Pulmonary artery endothelial cell (primary cell): Measurements from ENCODE around the gene LRRN2. TPM values are rescaled to one million over a fixed set of nuclear protein-coding genes. Genes with fewer than 3 reads are reported as not detected.

Experiments used
- DNase-seq: peaks from one replicate; pipeline ENCODE4 v3.0.0-alpha.2; 2011; ENCODE audit warnings: low read depth, low spot score
- total RNA-seq: library from RNA; depleted of rRNA; stranded (reverse); fragments of >200 nt; gene quantifications from 2 replicates; pipeline ENCODE4 v1.2.3, GENCODE V29; 2014

Gene LRRN2
- total RNA-seq, 1 donor from 2014 or later, result not detected

- DNase-seq, result no peak
These were observed 82.5 kb downstream of the LRRN2 start for GRCh38 chr1:204602871-204603542.

- DNase-seq, result no peak
These were observed 83.4 kb downstream of the LRRN2 start for GRCh38 chr1:204602111-204602579.

- DNase-seq, result no peak
These were observed 84.6 kb downstream of the LRRN2 start for GRCh38 chr1:204600968-204601367.

DNA sequence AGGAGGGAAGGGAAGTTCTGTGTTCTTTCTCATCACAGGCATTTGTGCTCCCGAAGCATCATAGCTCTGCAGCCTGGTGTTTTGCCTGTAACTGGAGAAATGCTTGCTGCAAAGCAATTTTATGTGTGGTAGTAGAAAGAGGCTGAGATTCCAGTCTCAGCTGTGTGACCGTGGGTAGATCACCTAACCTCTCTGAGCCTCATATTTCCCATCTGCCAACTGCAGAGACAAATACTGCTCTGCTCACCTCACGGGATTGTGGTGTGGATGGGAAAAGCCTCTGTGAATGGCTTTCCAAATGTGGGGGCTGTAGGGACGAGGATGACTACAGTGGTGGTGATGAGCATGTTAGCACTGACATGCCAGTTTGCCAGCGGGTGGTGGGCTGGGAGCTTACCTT, 85.3 kb downstream of the LRRN2 start:
- no peak for DNase-seq

GRCh38 chr1:204599596-204599995, 85.9 kb downstream of the LRRN2 start:
- no peak for DNase-seq

- DNase-seq, result no peak
These were observed 86.4 kb downstream of the LRRN2 start for GRCh38 chr1:204599098-204599497.

GRCh38 chr1:204598319-204598969, 87.1 kb downstream of the LRRN2 start:
- no peak for DNase-seq

DNA sequence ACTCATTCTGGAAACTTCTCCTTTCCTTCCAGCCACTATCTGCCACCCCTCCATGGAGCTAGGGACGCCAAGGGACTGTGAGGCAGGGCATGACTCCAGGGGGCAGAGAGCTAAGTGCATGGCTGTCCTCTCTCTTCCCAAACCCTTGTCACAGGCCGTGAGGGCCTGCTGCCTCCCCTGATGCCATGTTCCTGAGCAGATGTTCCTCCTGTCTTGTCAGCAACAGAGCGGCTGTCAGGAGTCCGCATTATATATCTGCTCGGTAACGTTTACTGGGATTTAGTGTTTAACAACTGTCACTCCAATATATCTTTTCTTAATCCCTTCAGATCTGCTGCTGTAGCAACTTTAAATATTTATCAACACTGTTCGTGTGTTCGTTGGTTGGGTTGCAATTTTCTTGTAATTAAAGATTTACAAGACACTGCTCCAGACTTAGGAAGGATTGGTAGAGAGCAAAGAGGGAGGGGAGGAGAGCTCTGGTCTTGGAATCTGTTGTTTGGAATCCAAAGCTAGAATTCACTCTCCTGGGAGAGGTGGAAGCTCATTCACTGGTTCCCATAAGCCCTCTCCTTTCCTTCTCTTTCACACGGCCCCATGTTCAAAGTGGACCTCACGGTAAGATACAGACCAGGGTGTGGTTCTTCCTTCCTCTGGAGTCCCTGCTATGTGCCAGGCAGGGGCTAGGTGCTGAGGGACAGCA, 93.1 kb downstream of the LRRN2 start:
- no peak for DNase-seq

GRCh38 chr1:204591473-204592090, 94.0 kb downstream of the LRRN2 start:
- no peak for DNase-seq

DNA sequence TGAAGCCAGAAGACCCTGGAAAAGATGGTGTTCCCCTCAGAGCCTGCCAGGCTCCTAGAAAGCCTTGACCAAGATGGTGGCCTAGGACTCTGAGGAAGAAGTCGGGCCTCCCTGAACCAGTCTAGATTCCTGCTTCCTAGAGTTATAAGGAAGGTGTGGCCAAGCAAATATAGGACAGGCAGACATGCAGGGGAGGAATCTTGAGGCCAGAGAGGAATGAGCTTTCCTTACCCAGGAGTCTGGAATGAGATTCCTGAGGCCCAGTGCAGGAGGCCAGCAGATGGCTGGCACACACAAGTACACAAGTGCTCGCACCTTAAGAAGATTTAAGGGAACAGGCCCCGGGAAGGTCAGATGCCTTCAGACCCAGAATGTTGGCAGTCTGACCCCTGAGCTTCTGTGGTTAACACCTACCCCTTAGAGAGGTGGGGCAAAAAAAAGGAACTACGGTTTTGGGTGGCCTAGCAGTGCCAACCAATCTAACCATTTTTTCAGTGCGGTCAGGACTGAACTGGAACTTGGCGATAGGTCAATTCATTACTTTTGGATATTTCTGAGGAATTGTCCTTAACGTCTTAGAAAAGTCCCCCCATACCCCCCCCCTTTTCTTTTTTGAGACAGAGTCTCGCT, 96.0 kb downstream of the LRRN2 start:
- DNase-seq, result no peak

DNA sequence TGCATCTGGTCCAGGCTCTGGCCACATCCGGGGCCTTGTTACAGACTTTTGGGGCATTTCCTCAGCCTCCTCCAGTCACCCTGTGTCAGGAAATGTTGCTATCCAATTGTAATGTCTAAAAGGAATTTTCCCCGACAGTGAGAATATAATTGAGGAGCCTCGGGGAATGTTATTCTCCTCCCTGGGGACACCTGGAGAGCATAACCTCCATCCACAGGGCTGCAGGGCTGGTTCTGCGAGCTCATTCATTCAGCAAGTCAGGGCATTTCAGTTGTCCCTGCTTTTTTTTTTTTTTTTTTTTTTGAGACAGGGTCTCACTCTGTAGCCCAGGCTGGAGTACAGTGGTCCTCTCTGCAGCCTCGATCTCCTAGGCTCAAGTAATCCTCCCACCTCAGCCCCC, 96.7 kb downstream of the LRRN2 start:
- DNase-seq, result no peak

DNA sequence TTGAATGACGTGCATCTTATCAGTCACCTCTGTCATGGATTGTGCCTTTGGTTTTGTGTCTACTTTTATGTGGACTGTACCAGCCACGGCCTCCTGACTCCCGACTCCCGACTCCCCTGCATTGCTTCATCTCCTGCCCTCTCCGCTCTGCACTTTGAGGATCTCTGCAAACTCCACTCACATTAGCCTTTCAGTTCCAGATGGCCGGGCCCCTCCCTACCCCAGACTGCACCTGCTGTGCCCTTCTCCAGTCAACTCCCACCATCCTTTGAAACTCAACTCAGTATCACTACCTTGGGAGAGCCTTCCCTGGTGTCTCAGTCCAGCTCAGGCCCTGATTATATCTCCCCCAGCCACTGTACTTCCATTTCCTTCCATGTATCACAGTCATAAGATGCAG, 97.9 kb downstream of the LRRN2 start:
- DNase-seq, result no peak

GRCh38 chr1:204584699-204585372, 100.7 kb downstream of the LRRN2 start:
- no peak for DNase-seq

GRCh38 chr1:204583909-204584632, 101.5 kb downstream of the LRRN2 start:
- DNase-seq, result no peak

DNA sequence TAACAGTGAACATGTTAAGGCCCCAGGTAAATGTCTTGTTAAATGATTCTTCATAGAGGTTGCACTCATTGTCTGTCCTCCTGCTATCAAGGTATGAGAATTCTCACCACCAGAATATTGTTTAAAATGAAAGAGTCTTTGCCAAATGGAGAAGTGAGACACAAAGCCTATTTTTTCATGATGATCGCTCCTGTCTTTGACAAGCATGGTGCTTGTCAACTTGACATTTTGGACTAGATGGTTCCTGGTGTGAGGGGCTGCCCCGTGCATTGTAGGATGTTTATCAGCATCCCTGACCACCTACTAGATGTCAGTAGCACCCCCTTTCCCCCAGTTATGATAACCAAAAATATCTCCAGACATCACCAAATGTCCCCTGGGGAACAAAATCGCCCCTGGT, 103.8 kb downstream of the LRRN2 start:
- no peak for DNase-seq

DNA sequence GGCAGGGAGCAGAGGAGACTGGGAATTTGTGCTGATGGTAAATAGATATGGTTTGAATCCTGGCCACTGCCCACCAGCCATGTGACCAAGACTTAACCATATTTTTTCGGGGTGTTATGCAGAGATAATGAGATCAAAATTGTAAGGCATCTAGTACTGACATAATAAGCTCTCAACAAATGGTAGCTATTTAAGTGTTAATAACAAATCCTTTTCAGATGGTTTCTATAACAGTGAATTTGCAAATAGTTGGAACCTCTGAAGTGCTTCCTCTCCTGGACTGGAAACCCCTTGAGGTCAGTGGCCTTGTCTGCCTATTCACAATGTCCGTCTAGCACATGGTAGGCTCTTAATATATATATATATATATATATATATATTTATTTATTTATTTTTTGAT, 104.7 kb downstream of the LRRN2 start:
- no peak for DNase-seq

DNA sequence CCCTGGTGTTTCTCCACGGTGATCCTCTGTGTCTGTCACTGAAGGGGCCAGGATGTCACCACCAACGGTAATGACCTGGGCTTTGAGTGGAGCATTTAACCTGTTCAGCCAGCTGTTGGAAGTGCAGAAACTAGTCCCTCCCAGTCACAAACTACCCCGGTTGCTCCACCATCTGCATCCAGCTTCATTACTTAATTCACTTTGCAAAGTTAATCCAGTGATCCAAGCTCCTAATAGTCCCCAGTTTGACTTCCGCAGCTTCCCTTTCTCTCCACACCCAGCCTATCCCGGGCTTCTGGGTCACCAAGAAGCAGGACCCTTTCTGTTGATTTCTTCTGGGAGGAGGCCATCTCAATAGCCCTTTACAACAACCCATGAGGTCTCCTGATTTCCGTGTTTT, 105.9 kb downstream of the LRRN2 start:
- DNase-seq, result no peak

DNA sequence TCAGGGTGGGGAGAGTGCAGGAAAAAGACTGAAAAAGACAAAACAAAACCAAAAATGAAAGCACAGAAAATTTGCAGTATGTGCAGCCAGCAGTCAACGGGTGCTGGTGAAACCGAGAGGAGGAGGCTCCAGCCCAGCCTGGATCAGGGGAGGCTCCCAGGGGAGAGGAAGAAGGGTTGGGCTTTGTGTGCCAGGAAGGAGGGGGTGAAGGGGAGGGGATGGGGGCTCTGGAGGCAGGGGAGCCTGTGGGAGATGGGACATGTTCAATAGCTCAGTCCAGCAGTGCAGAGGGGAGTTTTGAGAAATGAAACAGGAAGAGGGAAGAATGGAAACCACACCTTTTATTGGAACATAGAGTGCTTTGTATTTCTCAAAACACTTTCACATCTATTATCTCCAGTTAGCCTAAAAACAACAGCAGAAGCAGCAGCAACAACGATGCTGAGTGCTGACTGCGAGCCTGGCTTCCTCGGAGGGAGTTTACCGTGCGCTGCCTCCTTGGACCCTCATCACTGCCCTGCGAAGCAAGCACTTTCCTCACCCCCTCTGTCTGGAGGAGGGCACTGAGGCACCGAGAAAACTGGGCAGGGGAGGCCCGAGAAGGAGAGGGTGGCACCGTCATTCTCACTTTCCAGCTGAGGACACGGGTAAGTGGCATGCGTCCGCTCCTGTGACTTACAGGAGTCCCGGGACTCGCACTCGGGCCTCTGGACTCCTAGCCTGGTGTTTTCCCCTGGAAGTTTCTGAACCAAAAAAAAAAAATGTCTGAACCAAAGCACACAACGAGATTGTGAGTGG, 106.5 kb downstream of the LRRN2 start:
- no peak for DNase-seq

DNA sequence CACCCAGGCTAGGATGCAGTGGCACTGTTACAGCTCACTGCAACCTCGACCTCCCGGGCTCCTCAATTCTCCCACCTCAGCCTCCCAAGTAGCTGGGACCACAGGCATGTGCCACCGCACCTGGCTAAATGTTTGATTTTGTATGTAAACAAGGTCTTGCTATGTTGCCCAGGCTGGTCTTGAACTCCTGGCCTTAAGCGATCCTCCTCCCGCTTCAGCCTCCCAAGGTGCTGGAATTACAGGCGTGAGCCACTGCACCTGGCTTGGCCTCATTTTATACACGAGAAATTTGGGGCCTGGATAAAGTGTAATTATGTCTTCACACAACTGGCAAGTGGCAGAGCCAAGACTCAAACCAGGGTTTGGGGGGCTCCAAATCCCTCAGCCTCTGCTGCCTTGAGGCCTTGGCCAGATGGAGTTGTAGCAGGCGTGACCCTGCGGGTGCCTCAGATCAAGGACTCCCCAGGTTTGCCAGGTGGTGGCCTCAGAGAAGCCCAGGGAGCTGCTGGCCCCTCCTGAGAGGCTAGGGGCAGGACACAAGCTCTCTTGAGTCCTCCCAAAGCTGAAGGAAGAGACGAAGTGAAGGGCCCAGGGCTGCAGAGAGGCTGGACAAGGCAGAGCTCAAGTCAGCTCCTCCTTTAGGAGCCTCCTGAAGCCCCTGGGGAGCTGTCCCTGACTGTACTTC, 107.6 kb downstream of the LRRN2 start:
- DNase-seq, result no peak
